HTR-8/SVneo (cell line): ENCODE results near the gene LRRC57.
"Not testable (repeated sequence)": the region's sequence is repeated elsewhere in the genome, so short reads cannot be mapped to it uniquely, and the experiment has no call there.

Experiments
- DNase-seq: peaks from one replicate; pipeline ENCODE4 v3.0.0; 2011; ENCODE audit warnings: low spot score, mixed read lengths; ENCODE audit not compliant: insufficient read length
- FAIRE-seq: peaks from 2 replicates; lab custom pipeline; 2011; peaks lifted over from hg19 to GRCh38; lab: Jason Lieb, UNC

Gene LRRC57

GRCh38 chr15:42548249-42549031, at the start of gene LRRC57, which contains the start of gene HAUS2:
TSS of gene LRRC57 (minus strand) at chr15:42548793. CDS start at chr15:42548434, 359 bp downstream.
TSS of gene HAUS2 (plus strand) at chr15:42548838. CDS start at chr15:42548873, 35 bp downstream.
- FAIRE-seq, result peak; percentile 69
- DNase-seq, result peak; percentile 89

GRCh38 chr15:42595626-42596240, 47.1 kb upstream of the LRRC57 start:
- no peak for FAIRE-seq
- DNase-seq, result no peak

DNA sequence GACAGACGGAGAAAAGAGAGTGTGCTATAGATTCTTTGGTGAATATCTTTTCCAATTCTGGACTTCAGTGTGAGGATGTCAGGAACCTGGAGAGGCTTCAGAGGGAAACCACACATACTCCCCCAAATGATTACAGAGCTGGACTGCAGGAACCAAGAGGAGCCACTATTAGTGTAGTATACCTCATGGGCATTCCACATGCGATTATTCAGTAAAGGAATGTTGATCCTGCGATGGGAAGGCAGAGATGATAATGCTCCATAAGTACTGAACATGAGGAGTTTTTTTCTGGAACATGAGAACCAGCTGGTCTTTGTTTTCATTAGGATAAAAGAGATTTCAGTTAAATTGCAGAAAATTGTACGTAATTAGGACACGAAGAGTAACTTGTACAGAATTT, 45.5 kb upstream of the LRRC57 start:
- DNase-seq, result no peak
- FAIRE-seq, result no peak

DNA sequence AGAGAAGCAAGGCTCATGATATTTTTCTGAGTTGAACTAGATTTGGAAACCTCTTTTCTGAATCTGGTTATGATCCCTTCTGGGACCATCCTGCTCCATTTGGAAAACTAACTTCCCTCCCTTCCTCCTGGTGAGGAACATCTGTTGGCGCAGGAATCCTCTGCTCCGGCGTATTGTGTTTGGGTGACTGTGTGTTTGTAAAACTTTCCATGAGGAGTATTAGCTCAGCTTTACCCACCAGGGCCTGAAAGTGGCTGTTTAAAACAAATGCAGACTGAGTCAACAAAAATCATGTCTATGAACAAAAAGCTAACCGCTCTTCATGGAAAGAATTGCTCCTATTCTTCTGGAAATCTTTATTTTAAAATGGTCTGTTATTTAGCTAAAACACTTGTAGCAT, 44.5 kb upstream of the LRRC57 start:
- FAIRE-seq, result no peak
- DNase-seq, result no peak

DNA sequence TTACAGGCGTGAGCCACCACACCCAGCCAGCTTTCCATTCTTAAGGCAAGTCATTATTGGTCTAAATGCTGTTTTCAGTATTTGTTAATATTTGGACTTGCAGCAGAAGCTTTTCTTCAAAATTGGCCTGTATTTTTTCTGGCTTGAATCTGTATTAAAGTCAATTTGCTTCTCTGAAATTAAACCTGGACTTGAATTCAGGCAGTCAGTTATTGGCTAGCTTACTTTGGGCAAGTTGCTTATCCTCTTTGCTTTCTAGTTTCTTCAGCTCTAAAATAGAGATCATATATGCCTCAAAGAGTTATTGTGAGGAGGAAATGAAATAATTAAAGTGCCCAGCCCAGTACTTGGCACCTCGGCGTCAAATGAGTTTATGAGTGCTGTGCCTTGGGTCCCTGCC, 44.1 kb upstream of the LRRC57 start:
- DNase-seq (no peak), FAIRE-seq (no peak)

DNA sequence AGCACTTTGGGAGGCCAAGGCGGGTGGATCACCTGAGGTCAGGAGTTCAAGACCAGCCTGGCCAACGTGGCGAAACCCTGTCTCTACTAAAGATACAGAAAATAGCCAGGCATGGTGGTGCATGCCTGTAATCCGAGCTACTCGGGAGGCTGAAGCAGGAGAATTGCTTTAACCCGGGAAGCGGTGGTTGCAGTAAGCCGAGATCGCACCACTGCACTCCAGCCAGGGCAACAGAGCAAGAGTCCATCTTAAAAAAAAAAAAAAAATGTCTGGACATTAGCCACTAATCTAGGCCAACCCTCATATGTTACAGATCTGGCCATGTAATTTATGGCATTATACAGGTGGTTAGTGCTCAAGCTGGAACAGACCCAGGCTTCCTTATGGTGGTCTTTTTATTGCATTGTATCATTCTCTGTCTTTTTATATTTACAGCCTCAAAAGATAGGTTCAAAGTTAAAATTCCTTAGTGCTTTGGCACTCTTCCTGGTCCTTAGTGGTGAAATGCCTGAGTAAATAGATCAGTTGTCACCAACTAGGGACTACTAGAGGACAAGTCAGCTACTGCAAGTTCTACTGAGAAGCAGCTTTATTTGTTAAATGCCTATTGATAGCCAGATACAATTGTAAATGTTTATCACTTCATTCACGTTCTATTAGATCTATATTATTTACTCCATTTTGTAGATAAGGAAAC, 42.8 kb upstream of the LRRC57 start:
- no peak for FAIRE-seq
- DNase-seq, result peak; percentile 50

DNA sequence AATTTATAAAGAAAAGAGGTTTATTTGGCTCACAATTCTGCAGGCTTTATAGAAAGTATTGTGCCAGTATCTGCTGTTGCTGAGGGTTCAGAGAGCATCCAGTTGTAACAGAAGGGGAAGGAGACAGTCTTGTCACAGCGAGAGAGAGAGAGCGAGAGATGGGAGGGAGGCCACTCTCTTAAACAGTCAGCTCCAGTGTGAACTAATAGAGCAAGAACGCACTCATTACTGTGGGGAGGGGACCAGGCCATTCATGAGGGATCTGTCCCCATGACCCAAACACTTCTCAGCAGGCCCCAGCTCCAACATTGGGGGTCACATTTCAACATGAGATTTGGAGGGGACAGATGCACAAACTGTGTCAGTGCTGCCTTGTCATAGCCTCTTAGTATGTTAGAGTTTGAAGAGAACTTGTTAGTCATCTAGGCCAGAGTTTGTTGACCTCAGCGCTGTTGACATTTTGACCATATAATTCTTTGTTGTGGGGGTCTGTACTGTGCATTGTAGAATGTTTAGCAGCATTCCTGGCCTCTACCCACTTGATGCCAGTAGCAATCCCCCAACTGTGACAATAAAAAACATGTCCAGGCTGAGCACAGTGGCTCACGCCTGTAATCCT, 42.1 kb upstream of the LRRC57 start:
- FAIRE-seq (no peak), DNase-seq (no peak)

DNA sequence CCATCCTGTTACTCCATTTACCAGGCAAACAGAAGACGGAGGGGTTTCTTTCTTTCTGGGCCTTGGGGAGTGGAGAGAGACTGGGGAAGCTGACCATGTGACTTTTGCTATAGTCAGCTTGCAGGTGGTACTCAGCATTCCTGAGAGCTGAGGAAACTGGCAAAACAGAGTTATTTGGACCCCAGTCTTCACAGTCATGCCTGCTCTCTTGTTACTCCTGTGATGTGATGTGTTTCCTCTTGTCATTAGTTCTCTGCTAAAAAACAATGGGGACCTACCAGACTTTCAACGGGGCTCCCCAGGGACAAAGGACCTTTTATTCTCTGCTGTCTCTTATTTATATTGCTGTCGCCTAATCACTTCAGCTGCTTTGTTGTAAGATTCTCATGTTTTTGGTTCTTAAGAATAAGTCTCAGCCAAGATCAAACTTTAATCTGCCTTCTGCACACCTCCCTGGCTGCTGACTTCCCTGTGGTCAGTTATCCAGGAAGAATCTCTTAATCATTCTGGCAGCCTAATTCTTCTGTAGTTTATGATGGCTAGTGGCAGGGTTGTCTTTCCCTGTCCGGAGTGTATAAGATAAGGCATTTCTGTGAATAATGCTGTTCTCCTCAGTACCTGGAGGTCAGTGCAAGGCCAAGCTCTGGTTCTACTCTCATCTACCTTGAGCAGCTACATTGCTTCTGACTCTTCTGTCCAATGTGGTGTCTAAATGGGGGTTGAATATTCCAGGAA, 35.6 kb upstream of the LRRC57 start:
- FAIRE-seq (no peak), DNase-seq (no peak)

DNA sequence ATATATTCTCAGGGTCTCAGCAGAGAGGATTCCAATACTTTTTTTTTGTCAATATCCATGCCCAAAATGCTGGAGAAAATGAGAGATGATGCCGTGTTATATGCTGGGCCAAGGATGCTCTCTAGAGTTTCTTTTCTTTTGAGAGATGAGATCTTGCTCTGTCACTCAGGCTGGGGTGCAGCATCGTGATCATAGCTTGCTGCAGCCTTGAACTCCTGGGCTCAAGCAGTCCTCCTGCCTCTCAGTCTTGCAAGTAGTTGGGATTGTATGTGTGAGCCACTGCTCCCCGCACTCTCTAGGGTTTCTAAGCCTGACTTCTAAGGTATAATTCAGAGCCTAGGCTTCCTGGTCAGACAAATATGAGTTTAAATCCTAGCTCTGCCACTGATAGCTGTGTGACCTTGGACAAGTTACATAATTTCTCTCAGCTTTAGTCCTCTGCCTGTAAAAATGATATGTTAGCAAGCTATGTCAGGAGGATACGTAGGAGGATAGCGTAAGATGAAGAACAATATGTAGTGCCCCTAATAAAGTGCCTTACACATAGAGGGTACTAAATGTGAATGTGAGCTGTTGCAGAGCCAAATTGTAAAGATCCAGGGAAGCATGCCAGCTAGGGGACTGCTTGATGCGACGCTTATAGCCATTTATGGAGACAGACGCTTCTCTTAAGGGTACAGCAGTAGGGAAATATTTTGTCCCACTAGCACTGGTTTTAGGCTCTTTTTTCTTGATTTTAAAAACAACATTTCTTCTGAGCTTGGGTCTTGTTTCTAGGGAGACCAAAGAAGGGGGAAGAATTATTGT, 34.2 kb upstream of the LRRC57 start:
- FAIRE-seq (no peak), DNase-seq (no peak)

DNA sequence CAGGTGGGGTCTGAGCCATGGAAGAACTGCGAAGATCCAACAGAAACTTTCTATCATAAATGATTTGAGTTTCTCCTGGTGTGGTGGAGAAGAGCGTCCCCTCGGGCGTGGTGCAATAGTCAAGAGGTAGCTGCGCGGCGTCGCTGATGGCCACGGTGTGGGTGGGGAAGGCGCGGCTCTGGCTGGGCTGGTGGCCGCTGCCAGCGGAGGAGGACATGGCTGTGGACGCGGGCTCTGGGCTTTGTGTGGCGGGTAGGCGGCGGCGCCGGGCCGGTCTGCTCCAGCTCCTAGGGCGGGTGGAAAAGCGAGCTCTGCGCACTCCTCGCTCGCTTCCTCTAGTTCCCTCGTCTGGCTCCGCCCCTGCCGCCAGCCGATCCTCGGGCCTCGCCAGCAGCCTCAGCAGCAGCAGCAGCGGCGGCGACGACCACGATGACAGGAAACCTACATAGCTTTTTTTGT, 32.7 kb upstream of the LRRC57 start:
- no peak for FAIRE-seq
- peak; percentile 42 for DNase-seq

DNA sequence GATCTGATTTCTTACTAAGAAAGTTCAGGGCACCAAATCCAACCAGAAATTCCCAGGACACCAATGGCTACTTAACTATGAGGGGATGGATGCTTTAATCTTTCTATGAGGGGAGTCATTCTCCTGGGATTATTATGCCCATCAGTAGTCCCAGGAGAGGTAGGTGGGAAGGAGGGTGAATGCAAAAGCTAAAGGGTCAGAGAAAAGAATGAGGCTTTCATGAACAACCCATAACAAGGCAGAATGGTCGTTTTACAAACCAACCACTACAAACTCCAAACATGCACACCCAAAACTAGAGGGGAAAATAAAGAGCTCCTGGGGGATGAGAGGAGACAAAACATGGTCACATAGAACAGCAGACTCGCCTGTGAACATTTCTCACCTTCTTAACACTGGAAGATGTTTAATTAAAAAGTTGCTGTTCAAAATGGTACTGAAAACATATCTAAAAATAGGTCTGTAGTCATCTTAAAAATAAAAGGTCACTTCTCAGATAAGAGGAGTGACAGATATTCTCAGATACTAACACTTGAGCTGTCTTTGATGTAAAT, 30.5 kb upstream of the LRRC57 start:
- FAIRE-seq, result no peak
- no peak for DNase-seq

GRCh38 chr15:42577514-42578031, 29.0 kb upstream of the LRRC57 start:
- no peak for FAIRE-seq

GRCh38 chr15:42576776-42577175, 28.2 kb upstream of the LRRC57 start:
- FAIRE-seq (no peak), DNase-seq (no peak)

More at GRCh38 chr15:42577514-42578031, 29.0 kb upstream of the LRRC57 start:
- DNase-seq, result no peak

GRCh38 chr15:42576040-42576594, 27.5 kb upstream of the LRRC57 start:
- DNase-seq (no peak), FAIRE-seq (no peak)

- FAIRE-seq (peak; percentile 85), DNase-seq (peak; percentile 94)
Observed at GRCh38 chr15:42575188-42576039, 26.8 kb upstream of the LRRC57 start, which contains the start of gene STARD9. TSS of gene STARD9 (plus strand) at chr15:42575606. CDS start at chr15:42575716, 110 bp downstream.

DNA sequence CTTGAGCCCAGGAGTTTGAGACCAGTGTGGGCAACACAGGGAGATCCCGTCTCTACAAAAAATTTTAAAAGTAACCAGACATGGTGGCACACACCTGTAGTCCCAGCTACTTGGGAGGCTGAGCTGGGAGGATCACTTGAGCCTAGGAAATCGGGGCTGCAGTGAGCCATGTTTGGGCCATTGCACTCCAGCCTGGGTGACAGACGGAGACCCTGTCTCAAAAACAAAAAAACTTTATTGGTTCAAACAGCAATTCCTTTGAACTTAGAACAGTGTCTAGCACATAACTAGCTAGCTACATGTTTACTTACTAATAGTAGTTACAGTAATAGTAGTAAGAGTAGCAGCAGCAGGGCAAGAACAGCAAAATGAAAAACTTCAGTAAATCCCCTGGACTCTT, 10.1 kb upstream of the LRRC57 start:
- DNase-seq (no peak), FAIRE-seq (no peak)

DNA sequence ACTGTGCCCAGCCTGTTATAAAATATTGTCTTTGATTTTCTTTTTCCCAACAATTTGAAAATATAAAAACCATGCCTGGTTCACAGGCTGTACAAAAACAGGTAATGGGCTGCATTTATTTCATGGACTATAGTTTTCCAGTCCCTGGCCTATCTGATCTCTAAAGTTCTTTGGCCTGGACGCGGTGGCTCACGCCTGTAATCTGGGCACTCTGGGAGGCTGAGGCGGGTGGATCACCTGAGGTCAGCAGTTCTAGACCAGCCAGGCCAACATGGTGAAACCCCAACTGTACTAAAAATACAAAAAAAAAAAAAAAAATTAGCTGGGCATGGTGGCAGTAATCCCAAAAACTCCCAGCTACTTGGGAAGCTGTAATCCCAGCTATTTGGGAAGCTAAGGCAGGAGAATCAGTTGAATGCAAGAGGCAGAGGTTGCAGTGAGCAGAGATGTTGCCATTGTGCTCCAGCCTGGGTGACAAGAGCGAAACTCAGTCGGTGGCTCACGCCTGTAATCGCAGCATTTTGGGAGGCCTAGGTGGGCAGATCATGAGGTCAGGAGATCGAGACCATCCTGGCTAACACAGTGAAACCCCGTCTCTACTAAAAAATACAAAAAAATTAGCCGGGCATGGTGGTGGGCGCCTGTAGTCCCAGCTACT, 8.1 kb upstream of the LRRC57 start:
- DNase-seq, FAIRE-seq: not testable (repeated sequence)
